ENCODE data around the gene ISX. TPM values are rescaled to one million over a fixed set of nuclear protein-coding genes. Genes with fewer than 3 reads are reported as not detected.

The ISX gene
- total and polyA plus RNA-seq, 9 of the 15 experiments (the other 6 are each of a cell fraction or from before 2014, with no cell fraction given) = 0.03 to 0.36 (median 0.07) TPM

- ATAC-seq = no peak
- in situ Hi-C loops (cut with MboI) = no loop called here
- no peak for DNase-seq (ENCODE audit: extremely low read depth in 1 of 4, low spot score in 3 of 4)
- Histone ChIP-seq H3K27ac (ENCODE audit: extremely low read depth, low read depth, low read length) (no peak overlapping the region), H2AFZ (ENCODE audit: low read depth, low read length) (no peak overlapping the region), H3K9me1 (ENCODE audit: control insufficient read depth, insufficient read depth, low read length) (no peaks in the 10 kb centered on the region), H3K9ac (ENCODE audit: insufficient read depth in 1 of 2, low read depth in 2 of 2, low read length in 2 of 2) (no peak overlapping the region), H3K9me3 (replicated peaks; ENCODE audit: control insufficient read depth, insufficient read depth, low read depth, low read length) (no peaks in the 10 kb centered on the region), H3K36me3 (ENCODE audit: control insufficient read depth, insufficient read depth, low read length) (0 out of 3 replicates have a peak, but pooled peaks cover 4% of the 10 kb centered on the region), H3K4me1 (replicated peaks in 1 of 2; ENCODE audit: control insufficient read depth in 2 of 2, insufficient read depth in 2 of 2, low read length in 2 of 2) (peaks cover 0 to 8% of the 10 kb centered on the region in 2 experiments; a peak in 2 of 5 replicates), H3K4me3 (no peak overlapping the region), H3K79me2 (ENCODE audit: control insufficient read depth, insufficient read depth, low read length) (no peaks in the 10 kb centered on the region), H3K27me3 (ENCODE audit: control insufficient read depth in 2 of 2, insufficient read depth in 2 of 2, low read length in 2 of 2) (no peaks in the 10 kb centered on the region), H3K4me2 (ENCODE audit: insufficient read depth, low read length) (no peak overlapping the region), H4K20me1 (replicated peaks; ENCODE audit: control insufficient read depth, insufficient read depth, low read length) (no peaks in the 10 kb centered on the region)
- CTCF ChIA-PET (ENCODE audit: low intra/inter-chr PET ratio) = no interaction called here
- POLR2A ChIA-PET = interaction anchor here (1.2 kb wide), 1 partner anchor 8 kb away, joined by 3 read pairs; no protein-coding TSS in a partner anchor
- TF ChIP-seq NFE2 (IDR thresholded peaks at IDR 0.05; ENCODE audit: low read depth) = peak; percentile 56
- 0 out of 2 replicates have a peak, but pooled peaks have one; percentile 32 for TF ChIP-seq JUND (IDR thresholded peaks at IDR 0.05; ENCODE audit: borderline replicate concordance, low read depth, low read length)
- TF ChIP-seq JUND (tag; IDR thresholded peaks at IDR 0.05; ENCODE audit: borderline replicate concordance, low read depth, low read length) = peak; percentile 39; the same call in 2 of the 3 replicates
- peak; percentile 18; the same call in 1 of the 2 replicates for TF ChIP-seq MAFG (tag; conservative IDR thresholded peaks at IDR 0.05)
- TF ChIP-seq ZNF316 (IDR thresholded peaks at IDR 0.05) = peak; percentile 35; the same call in 1 of the 2 replicates
- TF ChIP-seq RFX1 (IDR thresholded peaks at IDR 0.05) = no peak
- peak; percentile 42; the same call in 1 of the 2 replicates for TF ChIP-seq C11orf30 (IDR thresholded peaks at IDR 0.05; ENCODE audit: low read depth)
- TF ChIP-seq HINFP (tag; conservative IDR thresholded peaks at IDR 0.05; ENCODE audit: low read depth) = no peak
- TF ChIP-seq CBFA2T2 (conservative IDR thresholded peaks at IDR 0.05) = no peak
- no peak for TF ChIP-seq NUFIP1 (IDR thresholded peaks at IDR 0.05; ENCODE audit: partially characterized antibody)
- no peak for TF ChIP-seq NFIC (IDR thresholded peaks at IDR 0.05)
- TF ChIP-seq POLR2G (IDR thresholded peaks at IDR 0.05; ENCODE audit: low read depth, low read length) = no peak
- no peak for TF ChIP-seq GTF2F1 (IDR thresholded peaks at IDR 0.05; ENCODE audit: low read depth, low read length)
- TF ChIP-seq ZNF707 (CRISPR knock-in tag; conservative IDR thresholded peaks at IDR 0.05) = no peak
- TF ChIP-seq GATAD2A (IDR thresholded peaks at IDR 0.05) = no peak
- no peak for TF ChIP-seq EGR1 (conservative IDR thresholded peaks at IDR 0.05)
- no peak for TF ChIP-seq ZBTB34 (CRISPR knock-in tag; IDR thresholded peaks at IDR 0.05)
- no peak for TF ChIP-seq TCF7L2 (IDR thresholded peaks at IDR 0.05; ENCODE audit: low read depth, low read length)
- TF ChIP-seq ATF3 (IDR thresholded peaks at IDR 0.05) = peak; percentile 44; the same call in 1 of the 2 replicates
- TF ChIP-seq ATF3 (CRISPR knock-in tag; conservative IDR thresholded peaks at IDR 0.05) = no peak
- no peak for TF ChIP-seq BRD4 (IDR thresholded peaks at IDR 0.05)
- TF ChIP-seq ZFP36 (IDR thresholded peaks at IDR 0.05; ENCODE audit: low read depth, low read length, partially characterized antibody) = no peak
- no peak for TF ChIP-seq ZNF583 (CRISPR knock-in tag; IDR thresholded peaks at IDR 0.05)
- no peak for FAIRE-seq
- intact Hi-C loops (cut with micrococcal nuclease) = no loop called here
- 54% methylated on average over 5 of the region's 6 CpGs for WGBS (ENCODE audit: insufficient coverage, low coverage, missing lambda C conversion rate)
- no TSS peak for BruUV-seq (replicated peaks)
Observed at GRCh38 chr22:35076630-35077029, 10.7 kb downstream of the ISX start.
